AG20443 (cell line): ENCODE data around the gene POU3F1.
"Not testable (repeated sequence)": the region's sequence is repeated elsewhere in the genome, so short reads cannot be mapped to it uniquely, and the experiment has no call there.

Experiments used
- DNase-seq: peaks from one replicate; pipeline ENCODE4 v3.0.0; 2012; ENCODE audit warnings: low spot score, mixed read lengths

POU3F1 gene

GRCh38 chr1:38047603-38048141 is 1.1 kb upstream of the POU3F1 start:
- DNase-seq = peak; percentile 70

DNA sequence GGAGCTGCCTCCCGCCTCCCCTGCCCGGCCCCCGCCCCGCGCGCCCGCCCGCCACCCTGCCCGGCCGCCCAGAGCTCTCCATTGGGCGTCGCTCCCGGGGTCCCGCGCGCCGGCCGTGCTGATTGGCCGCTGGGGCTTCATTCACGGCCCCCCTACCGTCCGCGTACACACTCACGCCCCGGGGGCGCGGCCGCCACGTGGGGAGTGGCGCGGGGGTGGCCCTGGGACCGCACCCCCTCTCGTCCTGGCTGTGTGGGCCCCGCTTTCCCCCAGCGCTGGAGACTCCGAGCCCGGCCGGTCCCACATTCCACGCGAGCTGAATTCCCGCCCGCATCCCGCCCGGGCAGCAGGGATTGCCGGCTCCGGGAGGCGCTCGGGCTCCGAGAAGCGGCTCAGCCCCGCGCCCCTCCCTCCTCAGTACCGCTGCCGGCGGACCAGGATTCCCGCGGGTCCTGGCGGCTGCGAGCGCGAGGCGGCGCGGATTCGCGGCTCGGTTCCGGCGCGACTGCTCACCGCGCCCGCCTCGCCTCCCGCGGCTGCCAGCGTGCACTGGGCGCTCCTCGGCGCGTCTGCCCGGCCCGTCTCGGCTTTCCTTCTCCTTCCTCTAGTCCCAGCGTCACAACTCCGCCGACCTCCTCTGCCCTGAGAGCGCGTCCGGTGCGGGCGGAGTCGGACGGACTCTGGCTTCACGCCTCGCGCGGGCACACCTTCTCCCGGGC is 450 bp upstream of the POU3F1 start:
- peak; percentile 94 for DNase-seq

GRCh38 chr1:38045401-38046332 is 926 bp downstream of the POU3F1 start:
- DNase-seq = no peak

DNA sequence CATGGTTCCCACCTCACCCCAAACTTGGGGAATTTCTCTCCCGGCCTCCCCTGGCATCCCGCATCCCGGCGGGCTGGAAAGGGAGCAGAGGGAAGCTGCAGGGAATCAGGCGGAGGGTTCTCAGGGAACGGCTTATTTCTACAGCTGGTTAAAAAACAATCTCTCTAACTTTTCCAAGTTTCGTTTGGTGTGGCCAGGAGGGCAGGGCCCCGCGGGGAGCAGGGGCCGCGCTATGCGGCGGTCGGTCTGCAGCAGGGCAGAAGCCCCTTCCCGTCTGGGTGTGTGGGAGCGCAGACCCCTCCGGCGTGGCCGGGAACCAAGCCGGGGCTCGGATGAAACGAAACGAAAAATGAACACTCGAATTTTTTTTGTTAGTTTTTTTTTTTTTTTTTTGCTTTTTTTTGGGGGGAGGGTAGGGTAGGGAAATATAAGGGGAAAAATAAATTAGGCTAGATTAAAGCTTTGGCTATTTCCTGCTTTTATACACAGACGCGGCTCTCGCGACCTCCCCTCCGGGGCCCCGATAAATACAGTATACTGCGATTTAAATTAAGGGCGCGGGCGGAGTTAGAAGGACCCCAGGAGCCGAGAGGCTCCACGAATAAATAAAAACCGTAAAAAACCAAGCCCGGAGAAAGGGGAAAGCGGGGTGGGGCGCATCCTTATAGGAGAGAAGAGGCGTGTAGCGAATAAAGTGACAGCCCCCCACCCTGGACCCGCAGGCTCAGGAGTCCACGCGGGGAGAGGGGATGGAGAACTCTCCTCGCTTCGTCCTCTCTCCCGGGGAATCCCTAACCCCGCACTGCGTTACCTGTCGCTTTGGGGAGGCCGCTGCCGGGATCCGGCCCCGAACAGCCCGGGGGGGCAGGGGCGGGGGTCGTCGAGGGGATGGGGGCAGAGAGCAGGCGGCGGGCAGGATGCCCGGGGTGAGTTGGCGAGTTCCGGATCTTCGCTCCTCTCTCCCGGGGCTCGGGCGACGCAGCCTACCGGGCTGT is 2.1 kb downstream of the POU3F1 start:
- no peak for DNase-seq

- no peak for DNase-seq
Measured at GRCh38 chr1:38043036-38043747, 3.4 kb downstream of the POU3F1 start.

GRCh38 chr1:38041936-38042834 is 4.4 kb downstream of the POU3F1 start:
- no peak for DNase-seq

GRCh38 chr1:38039331-38040088 is 7.1 kb downstream of the POU3F1 start:
- DNase-seq = no peak

DNA sequence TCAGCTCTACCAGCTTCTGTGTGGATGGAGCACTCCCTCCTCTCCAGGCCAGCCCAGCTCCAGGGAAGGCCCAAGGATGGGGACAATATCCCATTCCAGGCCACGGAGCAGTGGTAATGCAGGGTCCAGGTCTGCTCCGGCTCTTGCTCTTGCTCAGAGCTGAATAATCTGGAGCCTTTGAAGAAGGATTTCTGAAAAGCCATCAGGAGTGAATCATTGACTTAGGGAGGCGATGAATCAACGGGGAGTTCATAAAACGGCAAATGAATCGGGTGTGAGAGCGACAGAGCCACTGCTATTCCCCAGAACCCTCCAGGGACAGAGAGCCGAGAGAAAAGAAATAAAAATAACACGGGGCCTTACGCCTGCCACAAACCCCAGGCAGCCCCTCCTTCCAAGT is 7.7 kb downstream of the POU3F1 start:
- DNase-seq = peak; percentile 71

DNA sequence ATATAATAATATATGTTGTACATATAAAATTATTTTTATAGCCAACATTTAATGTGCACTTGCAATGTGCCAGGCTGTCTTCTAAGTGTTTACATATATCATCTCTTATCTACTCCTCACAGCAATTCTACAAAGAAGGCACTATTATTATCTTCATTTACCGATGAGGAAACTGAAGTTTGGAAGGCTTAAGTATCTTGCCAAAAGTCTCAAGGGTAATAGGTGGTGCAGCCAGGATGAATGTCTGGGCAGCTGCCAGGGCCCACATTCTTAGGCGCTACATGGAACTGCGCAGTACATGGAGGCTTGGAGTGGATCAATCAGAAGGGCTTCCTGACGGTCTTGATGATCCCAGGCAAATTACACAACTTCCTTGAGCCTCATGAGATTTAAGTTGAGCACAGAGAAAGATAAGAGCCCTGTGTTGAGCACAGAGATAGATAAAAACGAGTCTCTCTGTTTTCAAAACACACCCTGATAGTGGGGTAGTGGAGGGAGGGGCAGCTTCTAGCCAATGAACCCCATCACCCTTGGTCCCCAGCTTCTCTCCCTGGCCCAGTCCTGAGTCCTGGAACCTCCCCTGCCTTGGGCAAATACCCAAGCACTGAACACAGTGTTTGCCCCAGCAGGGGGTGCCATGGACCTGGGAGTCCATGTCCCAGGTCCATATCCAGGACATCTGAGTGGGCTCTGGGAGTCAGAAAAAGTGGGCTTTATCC is 9.2 kb downstream of the POU3F1 start:
- no peak for DNase-seq

DNA sequence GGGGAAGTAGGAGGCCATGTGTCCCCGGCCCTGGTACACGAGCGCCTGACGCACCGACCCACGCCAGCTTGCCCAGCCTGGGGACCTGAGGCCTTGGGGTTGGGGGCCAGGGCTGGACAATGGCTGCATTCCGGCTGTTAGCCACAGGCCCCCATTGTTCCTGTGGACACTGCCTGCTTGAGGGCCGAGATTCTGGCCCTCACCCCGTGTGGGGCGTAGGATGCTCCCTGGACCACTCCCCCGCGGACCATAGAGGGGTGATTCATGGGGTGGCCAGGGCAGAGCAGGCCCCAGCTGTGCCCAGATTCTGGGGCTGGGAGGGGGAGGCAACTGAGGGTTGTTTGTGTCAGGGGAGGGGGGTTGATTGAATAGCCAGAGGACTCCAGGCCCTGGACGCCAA is 11.7 kb downstream of the POU3F1 start:
- DNase-seq = no peak

DNA sequence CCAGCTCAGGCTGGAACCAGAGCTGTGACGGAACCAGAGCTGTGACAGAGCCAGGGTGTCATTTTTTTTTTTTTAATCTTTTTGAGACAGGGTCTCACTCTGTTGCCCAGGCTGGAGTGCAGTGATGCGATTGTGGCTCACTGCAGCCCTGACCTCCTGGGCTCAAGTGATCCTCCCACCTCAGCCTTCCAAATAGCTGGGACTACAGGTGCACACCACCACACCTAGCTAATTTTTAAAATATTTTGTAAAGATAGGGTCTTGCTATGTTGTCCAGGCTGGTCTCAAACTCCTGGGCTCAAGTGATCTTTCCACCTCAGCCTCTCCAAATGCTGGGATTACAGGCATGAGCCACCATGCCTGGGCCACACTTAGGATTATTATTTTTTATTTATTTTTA is 13.6 kb downstream of the POU3F1 start:
- DNase-seq = not testable (repeated sequence)

- no peak for DNase-seq
Measured at GRCh38 chr1:38031513-38031866, 15.1 kb downstream of the POU3F1 start.

DNA sequence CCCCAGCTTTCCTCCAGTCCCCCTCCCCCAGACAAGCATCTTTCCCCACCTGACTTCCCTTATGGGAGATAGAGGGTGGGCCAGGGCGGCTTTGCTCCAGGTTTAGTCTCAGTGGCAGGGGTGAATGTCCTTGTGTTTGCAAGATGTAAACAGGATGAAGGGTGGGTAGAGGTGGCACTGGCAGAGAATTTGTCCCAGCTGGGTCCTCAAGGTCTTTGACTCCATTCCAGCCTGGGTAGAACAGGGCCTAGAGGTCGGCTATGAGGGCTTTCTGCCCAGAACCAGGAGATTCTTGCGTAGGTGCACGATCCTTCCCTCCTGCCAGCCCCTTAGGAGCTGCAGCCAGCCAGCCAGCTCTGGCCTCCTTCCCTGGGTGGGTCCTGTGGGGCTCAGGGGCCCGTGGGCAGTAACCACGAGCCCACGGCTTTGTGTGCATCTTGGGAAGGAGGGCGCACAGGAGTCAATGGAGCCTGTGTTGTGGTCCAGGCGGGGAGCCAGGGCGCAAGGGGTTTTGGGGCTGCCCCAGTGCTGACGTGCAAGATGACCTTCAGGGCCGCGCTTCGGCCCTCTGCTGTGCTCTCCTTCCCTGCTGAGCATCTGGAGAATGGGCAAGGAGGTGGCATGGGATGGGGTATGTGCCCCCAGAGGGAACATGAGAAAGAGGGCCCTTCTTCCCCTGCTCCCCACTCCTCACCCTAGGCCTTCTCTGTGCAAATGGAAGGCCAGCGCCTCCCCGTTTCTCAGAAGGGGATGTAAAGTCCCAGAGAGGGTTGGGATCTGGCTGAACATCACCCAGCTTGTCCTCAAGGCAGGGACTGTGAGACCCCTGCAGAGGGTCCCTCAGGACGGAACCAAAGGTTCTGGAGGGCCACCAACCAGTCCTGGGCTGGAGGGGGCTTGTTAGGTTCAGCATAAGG is 15.7 kb downstream of the POU3F1 start:
- DNase-seq = no peak

- DNase-seq = peak; percentile 61
Measured at GRCh38 chr1:38029685-38030511, 16.7 kb downstream of the POU3F1 start.

DNA sequence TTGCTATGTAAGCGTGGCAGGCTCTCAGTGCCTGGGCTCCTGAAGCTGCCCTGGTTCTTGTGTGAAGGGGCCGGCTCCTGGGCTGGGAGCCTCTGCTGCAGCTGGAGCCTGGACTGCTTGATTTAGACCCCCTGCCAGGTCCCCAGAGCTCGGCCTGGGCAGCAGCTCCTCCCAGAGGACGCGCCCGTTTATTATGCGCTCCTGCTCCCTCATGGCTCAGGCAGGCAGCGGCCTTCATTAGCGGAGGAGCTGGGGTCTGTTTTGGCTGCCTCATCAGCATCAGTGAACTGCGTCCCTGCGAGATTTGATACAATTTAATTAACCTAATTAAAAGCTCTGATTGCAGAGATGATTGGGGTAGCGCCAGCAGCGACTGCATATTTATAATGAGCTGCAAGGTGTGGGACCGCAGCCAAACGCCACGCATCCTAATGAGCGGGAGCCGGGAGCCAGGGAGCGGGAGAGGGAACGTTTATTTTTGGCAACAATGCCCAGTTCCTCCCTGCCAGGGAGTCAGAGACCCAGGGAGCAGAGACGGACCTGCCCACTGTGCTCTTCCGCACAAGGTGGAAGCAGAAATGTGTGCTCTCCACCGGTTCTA is 17.4 kb downstream of the POU3F1 start:
- DNase-seq = no peak

- DNase-seq = no peak
Measured at GRCh38 chr1:38028671-38029070, 17.9 kb downstream of the POU3F1 start.
